Measurements from ENCODE around the gene KRTAP3-3.
"Not testable (repeated sequence)": the region's sequence is repeated elsewhere in the genome, so short reads cannot be mapped to it uniquely, and the experiment has no call there.

Gene KRTAP3-3

GRCh38 chr17:40993839-40994238 is at the start of gene KRTAP3-3:
KRTAP3-3 (minus strand) TSS chr17:40994164; CDS start chr17:40994097, 67 bp downstream.
- no peak for DNase-seq

GRCh38 chr17:41042953-41043352 is 49.0 kb upstream of the KRTAP3-3 start:
- no peak for DNase-seq

- not testable (repeated sequence) for DNase-seq
These were observed 47.0 kb upstream of the KRTAP3-3 start, which contains the start of gene KRTAP1-1 for GRCh38 chr17:41040783-41041571. KRTAP1-1 (minus strand) TSS chr17:41041450; CDS start chr17:41041397, 53 bp downstream.

GRCh38 chr17:41037853-41038350 is 43.9 kb upstream of the KRTAP3-3 start:
- DNase-seq, result no peak

GRCh38 chr17:41034346-41034935 is 40.5 kb upstream of the KRTAP3-3 start, which contains the start of gene KRTAP1-3:
KRTAP1-3 (minus strand) TSS chr17:41034874; CDS start chr17:41034821, 53 bp downstream.
- not testable (repeated sequence) for DNase-seq

- DNase-seq, result no peak
These were observed 35.8 kb upstream of the KRTAP3-3 start, which contains the start of gene KRTAP1-4 for GRCh38 chr17:41029633-41030245. KRTAP1-4 (minus strand) TSS chr17:41030195; CDS start chr17:41030078, 117 bp downstream.

- no peak for DNase-seq
These were observed 32.9 kb upstream of the KRTAP3-3 start, which contains the start of gene KRTAP1-5 for GRCh38 chr17:41026715-41027471. KRTAP1-5 (minus strand) TSS chr17:41027208; CDS start chr17:41027155, 53 bp downstream.

GRCh38 chr17:41024697-41025096 is 30.7 kb upstream of the KRTAP3-3 start:
- no peak for DNase-seq

GRCh38 chr17:41020336-41020735 is 26.4 kb upstream of the KRTAP3-3 start:
- no peak for DNase-seq

- DNase-seq, result no peak
These were observed 25.5 kb upstream of the KRTAP3-3 start for GRCh38 chr17:41019415-41019814.

- DNase-seq, result no peak
These were observed 24.6 kb upstream of the KRTAP3-3 start for GRCh38 chr17:41018541-41018940.

- no peak for DNase-seq
These were observed 22.7 kb upstream of the KRTAP3-3 start for GRCh38 chr17:41016578-41017215.

GRCh38 chr17:41015454-41015853 is 21.5 kb upstream of the KRTAP3-3 start:
- DNase-seq, result no peak

GRCh38 chr17:41013606-41014005 is 19.6 kb upstream of the KRTAP3-3 start:
- no peak for DNase-seq

GRCh38 chr17:41013181-41013580 is 19.2 kb upstream of the KRTAP3-3 start:
- DNase-seq, result no peak

GRCh38 chr17:41012326-41013120 is 18.6 kb upstream of the KRTAP3-3 start:
- no peak for DNase-seq

- DNase-seq, result no peak
These were observed 16.5 kb upstream of the KRTAP3-3 start for GRCh38 chr17:41010441-41010840.

GRCh38 chr17:41009936-41010335 is 16.0 kb upstream of the KRTAP3-3 start:
- DNase-seq, result no peak

- DNase-seq, result no peak
These were observed 15.4 kb upstream of the KRTAP3-3 start for GRCh38 chr17:41009301-41009760.

- DNase-seq, result no peak
These were observed 14.8 kb upstream of the KRTAP3-3 start, which contains the start of gene KRTAP3-1 for GRCh38 chr17:41008811-41009210. KRTAP3-1 (minus strand) TSS chr17:41009128; CDS start chr17:41009074, 54 bp downstream.

- DNase-seq, result no peak
These were observed 10.4 kb upstream of the KRTAP3-3 start for GRCh38 chr17:41004397-41004796.
